GM12878 (cell line): ENCODE data around the gene CCBE1. TPM values are rescaled to one million over a fixed set of nuclear protein-coding genes. Genes with fewer than 3 reads are reported as not detected.

Experiments
- ATAC-seq: fragments of 200-7000 bp; cut with Tn5 transposase; 3 replicates; pipeline ENCODE4 v1.9.1; 2020; ENCODE audit warnings: mild to moderate bottlenecking, moderate library complexity
- BruUV-seq: library from RNA; stranded (reverse); fragments of 400-500 nt; replicated peaks from 2 replicates; lab custom pipeline; 2021; lab: Mats Ljungman, UMichigan
- CTCF ChIA-PET: fragments of 300-600 bp; sonication (Branson Sonifier 250); formaldehyde crosslinking; extraction: SDS; loops from one replicate; lab custom pipeline; 2021; ENCODE audit warnings: inconsistent platforms; lab: Yijun Ruan, JAX
- POLR2A ChIA-PET: fragments of 350-600 bp; formaldehyde crosslinking; extraction: SDS; loops from one replicate; lab custom pipeline; 2021; ENCODE audit warnings: inconsistent platforms; lab: Charles Lee
- RAD21 ChIA-PET: fragments of 300-600 bp; sonication (Branson Sonifier 250); formaldehyde crosslinking; loops from one replicate; lab custom pipeline; 2023; ENCODE audit warnings: antibody characterized with exemption; ENCODE audit not compliant: unreplicated experiment; lab: Charles Lee
- SMC1A ChIA-PET: fragments of 300-600 bp; sonication (Branson Sonifier 250); formaldehyde crosslinking; loops from one replicate; lab custom pipeline; 2023; ENCODE audit not compliant: unreplicated experiment, uncharacterized antibody; lab: Charles Lee
- DNase-seq: peaks from one replicate; pipeline ENCODE4 v3.0.0-alpha.2; 2011; ENCODE audit warnings: low read depth, low spot score
- FAIRE-seq: peaks from 3 replicates; lab custom pipeline; 2011; peaks lifted over from hg19 to GRCh38; lab: Jason Lieb, UNC
- H2AFZ ChIP-seq: 2 replicates; pipeline ENCODE4 v1.6.0; 2011; ENCODE audit warnings: low read depth, low read length, control low read depth; ENCODE audit not compliant: control insufficient read depth
- H3K27ac ChIP-seq: 2 replicates; pipeline ENCODE4 v1.5.1; 2011; ENCODE audit warnings: control low read depth; ENCODE audit not compliant: control insufficient read depth, insufficient read depth
- H3K27me3 ChIP-seq, 2 experiments: replicated peaks in 1 of 2; 2 replicates each; pipeline versions ENCODE4 v1.6.0 to v1.6.1; 2011; ENCODE audit warnings: low read length in 1 of 2; ENCODE audit not compliant: control insufficient read depth in 2 of 2, insufficient read depth in 2 of 2
- H3K36me3 ChIP-seq, 2 experiments: 2 replicates each; pipeline ENCODE4 v1.5.1; 2011; ENCODE audit warnings: low read length in 1 of 2; ENCODE audit not compliant: control insufficient read depth in 2 of 2, insufficient read depth in 2 of 2
- H3K4me1 ChIP-seq: 2 replicates; pipeline ENCODE4 v1.6.1; 2011; ENCODE audit warnings: mild to moderate bottlenecking, low read length, moderate library complexity, mixed read lengths; ENCODE audit not compliant: control insufficient read depth, insufficient read depth
- H3K4me2 ChIP-seq: 2 replicates; pipeline ENCODE4 v1.6.0; 2011; ENCODE audit warnings: control low read depth; ENCODE audit not compliant: control insufficient read depth, insufficient read depth
- H3K4me3 ChIP-seq: fragments of 200-600 bp; sonication (generic); 2 replicates; pipeline ENCODE4 v1.5.1; 2016
- H3K79me2 ChIP-seq: 2 replicates; pipeline ENCODE4 v1.6.0; 2011; ENCODE audit warnings: low read length; ENCODE audit not compliant: control insufficient read depth, insufficient read depth
- H3K9ac ChIP-seq: 2 replicates; pipeline ENCODE4 v1.8.0; 2011; ENCODE audit warnings: low read length, control low read depth, mixed read lengths; ENCODE audit not compliant: control insufficient read depth, insufficient read depth
- H3K9me3 ChIP-seq: replicated peaks from 3 replicates; pipeline ENCODE4 v1.5.1; 2011; ENCODE audit warnings: mild to moderate bottlenecking, low read length; ENCODE audit not compliant: control insufficient read depth, insufficient read depth
- H4K20me1 ChIP-seq: 2 replicates; pipeline ENCODE4 v1.6.0; 2011; ENCODE audit not compliant: control insufficient read depth, insufficient read depth
- ASH2L ChIP-seq: fragments of 300-600, 200-600 bp; sonication (generic); IDR thresholded peaks from 2 replicates; pipeline ENCODE4 v1.6.1; 2017; ENCODE audit warnings: low read depth, mild to moderate bottlenecking, borderline replicate concordance
- BMI1 ChIP-seq: fragments of 450-650 bp; IDR thresholded peaks from 2 replicates; pipeline ENCODE4 v1.6.1; 2016; ENCODE audit warnings: mild to moderate bottlenecking, moderate library complexity, borderline replicate concordance
- CHD1 ChIP-seq: IDR thresholded peaks from 2 replicates; pipeline ENCODE4 v1.6.1; 2012; ENCODE audit warnings: low read depth, low read length, improper control_type of control experiment
- FOS ChIP-seq: IDR thresholded peaks from 3 replicates; pipeline ENCODE4 v1.6.1; 2011; ENCODE audit warnings: borderline replicate concordance; ENCODE audit not compliant: insufficient read length; ENCODE audit errors: extremely low read depth
- IRF4 ChIP-seq: IDR thresholded peaks from 2 replicates; pipeline ENCODE4 v1.6.1; 2011; ENCODE audit warnings: low read depth, low read length
- LARP7 ChIP-seq: fragments of 450-650 bp; IDR thresholded peaks from 2 replicates; pipeline ENCODE4 v1.6.1; 2017; ENCODE audit warnings: mild to moderate bottlenecking
- NR2C1 ChIP-seq: fragments of 450-650 bp; IDR thresholded peaks from 2 replicates; pipeline ENCODE4 v1.6.1; 2017; ENCODE audit warnings: antibody characterized with exemption, mild to moderate bottlenecking, moderate library complexity
- RB1 ChIP-seq: fragments of 450-650 bp; formaldehyde crosslinking; IDR thresholded peaks from 2 replicates; pipeline ENCODE4 v1.6.1; 2017; ENCODE audit warnings: mild to moderate bottlenecking, borderline replicate concordance
- SIN3A ChIP-seq: IDR thresholded peaks from 2 replicates; pipeline ENCODE4 v1.6.1; 2012; ENCODE audit warnings: low read depth, low read length, improper control_type of control experiment
- SMAD1 ChIP-seq: fragments of 450-650 bp; IDR thresholded peaks from 2 replicates; pipeline ENCODE4 v1.6.1; 2018; ENCODE audit warnings: mild to moderate bottlenecking, low read depth; ENCODE audit not compliant: partially characterized antibody
- ZNF217 ChIP-seq: fragments of 450-650 bp; IDR thresholded peaks from 2 replicates; pipeline ENCODE4 v1.6.1; 2017; ENCODE audit warnings: antibody characterized with exemption, mild to moderate bottlenecking
- ZNF592 ChIP-seq: fragments of 450-650 bp; IDR thresholded peaks from 2 replicates; pipeline ENCODE4 v1.6.1; 2017; ENCODE audit warnings: mild to moderate bottlenecking, moderate library complexity
- WGBS: methylation state at CpG from one replicate; pipeline ENCODE4 v1.1.6; 2016; ENCODE audit warnings: low lambda C conversion rate; ENCODE audit not compliant: insufficient replicate concordance, insufficient coverage; ENCODE audit errors: missing lambda C conversion rate; 5-methylcytosine and 5-hydroxymethylcytosine counted together
- in situ Hi-C: fragments of 300-500 bp; cut with MboI; formaldehyde crosslinking; loops from 9 replicates; pipeline ENCODE4 v1.14.3; 2018; ENCODE audit warnings: mixed read lengths
- intact Hi-C: fragments of 100-400 bp; cut with micrococcal nuclease; formaldehyde crosslinking; loops from one replicate; pipeline ENCODE4 v1.14.2; 2022; ENCODE audit not compliant: unreplicated experiment
- polyA plus RNA-seq, 11 experiments: library from polyadenylated mRNA; depleted of rRNA in 4 of 11; unstranded in 6 of 11; stranded (reverse) in 5 of 11; fragments of >200 nt; fragmentation: Nextera tagmentation in 4 of 11; fragmentation: Illumina TruSeq in 1 of 11; extraction: Ambion mirVana in 4 of 11; extraction: Trizol in 1 of 11; gene quantifications; 1 replicate in 1 of 11; 2 replicates in 10 of 11; pipeline versions ENCODE4 v1.2.1 to v1.2.3, GENCODE V29; 2011 to 2016; ENCODE audit warnings: inconsistent platforms in 2 of 11, missing spikeins in 2 of 11, low read depth in 1 of 11
- total RNA-seq, 4 experiments: library from RNA; depleted of rRNA in 3 of 4; stranded (reverse); fragments of >200 nt in 3 of 4; fragmentation: Illumina TruSeq in 1 of 4; extraction: Trizol in 1 of 4; gene quantifications; 2 replicates each; pipeline versions ENCODE4 v1.2.1 to v1.2.3, GENCODE V29; 2013 to 2021
- TF ChIP-seq, protein P1 (sequence below): fragments of 450-650 bp; formaldehyde crosslinking; IDR thresholded peaks from 2 replicates; pipeline ENCODE4 v1.4.0; 2022; ENCODE audit warnings: mild to moderate bottlenecking, moderate library complexity
- TF ChIP-seq, protein P2 (sequence below), 3 experiments: IDR thresholded peaks in 2 of 3; conservative IDR thresholded peaks in 1 of 3; 2 replicates each; pipeline ENCODE4 v1.5.1; 2011; ENCODE audit warnings: low read depth in 3 of 3, low read length in 3 of 3, mild to moderate bottlenecking in 3 of 3, control low read depth in 2 of 3, moderate library complexity in 2 of 3, inconsistent platforms in 1 of 3, mixed read lengths in 1 of 3; ENCODE audit not compliant: control insufficient read depth in 2 of 3, insufficient read depth in 1 of 3; ENCODE audit errors: extremely low read depth in 1 of 3

CCBE1 gene
- total and polyA plus RNA-seq, 10 of the 15 experiments (the other 5 are each of a cell fraction or from before 2014, with no cell fraction given), result 0.03 to 0.49 (median 0.04) TPM; not detected in 7

- in situ Hi-C loops (loop anchor here (25.0 kb wide), 1 partner anchor 1092 kb away; no protein-coding TSS in a partner anchor), intact Hi-C loops (no loop called here)
- ChIA-PET POLR2A (no interaction called here), SMC1A (no interaction called here), RAD21 (no interaction called here), CTCF (no interaction called here)
- Histone ChIP-seq H3K27me3 (no peaks in the 10 kb centered on the region; a peak in 2 of 4 replicates), H4K20me1 (no peaks in the 10 kb centered on the region), H3K36me3 (no peaks in the 10 kb centered on the region), H3K9ac (no peak overlapping the region), H3K9me3 (no peaks in the 10 kb centered on the region), H3K4me1 (no peaks in the 10 kb centered on the region), H2AFZ (no peak overlapping the region), H3K4me3 (no peak overlapping the region), H3K27ac (no peak overlapping the region), H3K79me2 (no peaks in the 10 kb centered on the region), H3K4me2 (no peak overlapping the region)
- ATAC-seq, result no peak
- FAIRE-seq, result no peak
- BruUV-seq, result no TSS peak
- 21% methylated on average over 8 of the region's 8 CpGs for WGBS
- DNase-seq, result no peak
- no peak for TF ChIP-seq BMI1
- TF ChIP-seq IRF4, result no peak
- no peak for TF ChIP-seq FOS
- no peak for TF ChIP-seq ZNF217
- TF ChIP-seq NR2C1, result no peak
- no peak for TF ChIP-seq SIN3A
- no peak for TF ChIP-seq ASH2L
- no peak for TF ChIP-seq SMAD1
- TF ChIP-seq, protein P1, sequence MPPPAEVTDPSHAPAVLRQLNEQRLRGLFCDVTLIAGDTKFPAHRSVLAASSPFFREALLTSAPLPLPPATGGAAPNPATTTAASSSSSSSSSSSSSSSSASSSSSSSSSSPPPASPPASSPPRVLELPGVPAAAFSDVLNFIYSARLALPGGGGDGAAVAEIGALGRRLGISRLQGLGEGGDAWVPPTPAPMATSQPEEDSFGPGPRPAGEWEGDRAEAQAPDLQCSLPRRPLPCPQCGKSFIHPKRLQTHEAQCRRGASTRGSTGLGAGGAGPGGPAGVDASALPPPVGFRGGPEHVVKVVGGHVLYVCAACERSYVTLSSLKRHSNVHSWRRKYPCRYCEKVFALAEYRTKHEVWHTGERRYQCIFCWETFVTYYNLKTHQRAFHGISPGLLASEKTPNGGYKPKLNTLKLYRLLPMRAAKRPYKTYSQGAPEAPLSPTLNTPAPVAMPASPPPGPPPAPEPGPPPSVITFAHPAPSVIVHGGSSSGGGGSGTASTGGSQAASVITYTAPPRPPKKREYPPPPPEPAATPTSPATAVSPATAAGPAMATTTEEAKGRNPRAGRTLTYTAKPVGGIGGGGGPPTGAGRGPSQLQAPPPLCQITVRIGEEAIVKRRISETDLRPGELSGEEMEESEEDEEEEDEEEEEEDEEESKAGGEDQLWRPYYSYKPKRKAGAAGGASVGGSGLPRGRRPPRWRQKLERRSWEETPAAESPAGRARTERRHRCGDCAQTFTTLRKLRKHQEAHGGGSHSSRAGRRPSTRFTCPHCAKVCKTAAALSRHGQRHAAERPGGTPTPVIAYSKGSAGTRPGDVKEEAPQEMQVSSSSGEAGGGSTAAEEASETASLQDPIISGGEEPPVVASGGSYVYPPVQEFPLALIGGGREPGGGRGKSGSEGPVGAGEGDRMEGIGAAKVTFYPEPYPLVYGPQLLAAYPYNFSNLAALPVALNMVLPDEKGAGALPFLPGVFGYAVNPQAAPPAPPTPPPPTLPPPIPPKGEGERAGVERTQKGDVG (CRISPR knock-in tag), result no peak
- no peak for TF ChIP-seq CHD1
- no peak for TF ChIP-seq ZNF592
- TF ChIP-seq, protein P2, sequence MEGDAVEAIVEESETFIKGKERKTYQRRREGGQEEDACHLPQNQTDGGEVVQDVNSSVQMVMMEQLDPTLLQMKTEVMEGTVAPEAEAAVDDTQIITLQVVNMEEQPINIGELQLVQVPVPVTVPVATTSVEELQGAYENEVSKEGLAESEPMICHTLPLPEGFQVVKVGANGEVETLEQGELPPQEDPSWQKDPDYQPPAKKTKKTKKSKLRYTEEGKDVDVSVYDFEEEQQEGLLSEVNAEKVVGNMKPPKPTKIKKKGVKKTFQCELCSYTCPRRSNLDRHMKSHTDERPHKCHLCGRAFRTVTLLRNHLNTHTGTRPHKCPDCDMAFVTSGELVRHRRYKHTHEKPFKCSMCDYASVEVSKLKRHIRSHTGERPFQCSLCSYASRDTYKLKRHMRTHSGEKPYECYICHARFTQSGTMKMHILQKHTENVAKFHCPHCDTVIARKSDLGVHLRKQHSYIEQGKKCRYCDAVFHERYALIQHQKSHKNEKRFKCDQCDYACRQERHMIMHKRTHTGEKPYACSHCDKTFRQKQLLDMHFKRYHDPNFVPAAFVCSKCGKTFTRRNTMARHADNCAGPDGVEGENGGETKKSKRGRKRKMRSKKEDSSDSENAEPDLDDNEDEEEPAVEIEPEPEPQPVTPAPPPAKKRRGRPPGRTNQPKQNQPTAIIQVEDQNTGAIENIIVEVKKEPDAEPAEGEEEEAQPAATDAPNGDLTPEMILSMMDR (IDR thresholded peaks at IDR 0.05 in 2 of 3, conservative IDR thresholded peaks at IDR 0.05 in 1 of 3; ENCODE audit: control insufficient read depth in 2 of 3, extremely low read depth in 1 of 3, insufficient read depth in 1 of 3, low read depth in 3 of 3, low read length in 3 of 3), result no peak
- TF ChIP-seq RB1, result no peak
- TF ChIP-seq LARP7, result no peak
Observed at GRCh38 chr18:59470561-59471121, 226.6 kb downstream of the CCBE1 start.
